NCI-H1417 (cell line): ENCODE data around the gene TNFRSF18.

Source experiments
- DNase-seq, 3 experiments: peaks; one replicate each; lab custom pipeline; 2025; lab: John Stamatoyannopoulos, UW

TNFRSF18 gene

GRCh38 chr1:1211541-1212441, 5.4 kb upstream of the TNFRSF18 start:
- DNase-seq, result no peak

- DNase-seq, result no peak
Measured at GRCh38 chr1:1210726-1211540, 4.5 kb upstream of the TNFRSF18 start.

GRCh38 chr1:1208713-1209433, 2.5 kb upstream of the TNFRSF18 start:
- DNase-seq, result peak in 1 of 3 experiments; percentile 12

- DNase-seq, result no peak
Measured at GRCh38 chr1:1207571-1207892, 1.1 kb upstream of the TNFRSF18 start.

GRCh38 chr1:1206966-1207531, 657 bp upstream of the TNFRSF18 start:
- no peak for DNase-seq

GRCh38 chr1:1205769-1206375, 520 bp downstream of the TNFRSF18 start:
- no peak for DNase-seq

GRCh38 chr1:1204998-1205768, 1.2 kb downstream of the TNFRSF18 start:
- no peak for DNase-seq

GRCh38 chr1:1204425-1204920, 1.9 kb downstream of the TNFRSF18 start:
- no peak for DNase-seq

- no peak for DNase-seq
Measured at GRCh38 chr1:1203561-1204424, 2.6 kb downstream of the TNFRSF18 start.

GRCh38 chr1:1202831-1203560, 3.4 kb downstream of the TNFRSF18 start:
- DNase-seq, result peak; percentile 20 to 31 (median 22)

GRCh38 chr1:1200876-1201810, 5.2 kb downstream of the TNFRSF18 start:
- DNase-seq, result peak in 2 of 3 experiments; percentile 32 to 40

GRCh38 chr1:1199961-1200875, 6.2 kb downstream of the TNFRSF18 start:
- DNase-seq, result no peak

- no peak for DNase-seq
Measured at GRCh38 chr1:1199141-1199960, 7.0 kb downstream of the TNFRSF18 start.

GRCh38 chr1:1198423-1199140, 7.8 kb downstream of the TNFRSF18 start:
- no peak for DNase-seq
